HEK293 (cell line): ENCODE measurements around the gene CHCHD6.

Source experiments
- BCL6B ChIP-seq: fragments of 450-650 bp; formaldehyde crosslinking; IDR thresholded peaks from 2 replicates; pipeline ENCODE4 v1.5.1; 2017; ENCODE audit warnings: missing biosample characterization, missing genetic modification characterization
- HOXC10 ChIP-seq: sonication (generic); formaldehyde crosslinking; IDR thresholded peaks from 2 replicates; pipeline ENCODE4 v1.8.1; 2023; ENCODE audit warnings: mild to moderate bottlenecking, missing genetic modification reagents
- INSM2 ChIP-seq: fragments of 450-650 bp; formaldehyde crosslinking; IDR thresholded peaks from 2 replicates; pipeline ENCODE4 v1.5.1; 2016; ENCODE audit warnings: missing biosample characterization, missing genetic modification characterization
- KLF16 ChIP-seq: fragments of 450-650 bp; formaldehyde crosslinking; IDR thresholded peaks from 2 replicates; pipeline ENCODE4 v1.5.1; 2017; ENCODE audit warnings: missing biosample characterization, missing genetic modification characterization
- ZBTB1 ChIP-seq: fragments of 450-650 bp; formaldehyde crosslinking; IDR thresholded peaks from 2 replicates; pipeline ENCODE4 v1.5.1; 2016; ENCODE audit warnings: missing biosample characterization, missing genetic modification characterization
- ZBTB44 ChIP-seq: fragments of 450-650 bp; IDR thresholded peaks from 2 replicates; pipeline ENCODE4 v1.5.1; 2018; ENCODE audit warnings: missing biosample characterization, mild to moderate bottlenecking, missing genetic modification characterization
- ZEB2 ChIP-seq: fragments of 450-650 bp; formaldehyde crosslinking; IDR thresholded peaks from 2 replicates; pipeline ENCODE4 v1.5.1; 2016; ENCODE audit warnings: missing biosample characterization, missing genetic modification characterization
- ZNF138 ChIP-seq: fragments of 450-650 bp; formaldehyde crosslinking; IDR thresholded peaks from 2 replicates; pipeline ENCODE4 v1.5.1; 2016; ENCODE audit warnings: missing biosample characterization, missing genetic modification characterization, borderline replicate concordance
- ZNF169 ChIP-seq: fragments of 450-650 bp; formaldehyde crosslinking; IDR thresholded peaks from 2 replicates; pipeline ENCODE4 v1.5.1; 2016; ENCODE audit warnings: missing biosample characterization, missing genetic modification characterization
- ZNF175 ChIP-seq: fragments of 450-650 bp; formaldehyde crosslinking; IDR thresholded peaks from 2 replicates; pipeline ENCODE4 v1.5.1; 2016; ENCODE audit warnings: missing biosample characterization, missing genetic modification characterization
- ZNF2 ChIP-seq: fragments of 450-650 bp; formaldehyde crosslinking; IDR thresholded peaks from 2 replicates; pipeline ENCODE4 v1.5.1; 2016; ENCODE audit warnings: missing biosample characterization, missing genetic modification characterization
- ZNF223 ChIP-seq: fragments of 450-650 bp; formaldehyde crosslinking; IDR thresholded peaks from 2 replicates; pipeline ENCODE4 v1.5.1; 2016; ENCODE audit warnings: missing biosample characterization, missing genetic modification characterization
- ZNF341 ChIP-seq: fragments of 450-650 bp; formaldehyde crosslinking; IDR thresholded peaks from 2 replicates; pipeline ENCODE4; 2016; ENCODE audit warnings: low read depth, missing biosample characterization, missing genetic modification characterization
- ZNF391 ChIP-seq: fragments of 450-650 bp; formaldehyde crosslinking; IDR thresholded peaks from 2 replicates; pipeline ENCODE4 v1.5.1; 2016; ENCODE audit warnings: low read depth, missing biosample characterization, missing genetic modification characterization, borderline replicate concordance
- ZNF394 ChIP-seq: fragments of 450-650 bp; formaldehyde crosslinking; IDR thresholded peaks from 2 replicates; pipeline ENCODE4 v1.5.1; 2016; ENCODE audit warnings: missing biosample characterization, missing genetic modification characterization, mild to moderate bottlenecking, moderate library complexity, borderline replicate concordance
- ZNF501 ChIP-seq: fragments of 450-650 bp; formaldehyde crosslinking; IDR thresholded peaks from 2 replicates; pipeline ENCODE4 v1.5.1; 2016; ENCODE audit warnings: missing biosample characterization, missing genetic modification characterization
- ZNF510 ChIP-seq: fragments of 450-650 bp; formaldehyde crosslinking; IDR thresholded peaks from 2 replicates; pipeline ENCODE4 v1.5.1; 2018; ENCODE audit warnings: mild to moderate bottlenecking, missing genetic modification characterization, missing biosample characterization; ENCODE audit not compliant: insufficient replicate concordance
- ZNF580 ChIP-seq: fragments of 450-650 bp; formaldehyde crosslinking; IDR thresholded peaks from 2 replicates; pipeline ENCODE4 v1.5.1; 2016; ENCODE audit warnings: missing biosample characterization, missing genetic modification characterization
- ZNF600 ChIP-seq: fragments of 450-650 bp; formaldehyde crosslinking; IDR thresholded peaks from 2 replicates; pipeline ENCODE4 v1.5.1; 2016; ENCODE audit warnings: missing biosample characterization, missing genetic modification characterization
- ZNF785 ChIP-seq: fragments of 450-650 bp; formaldehyde crosslinking; IDR thresholded peaks from 2 replicates; pipeline ENCODE4 v1.5.1; 2016; ENCODE audit warnings: missing biosample characterization, missing genetic modification characterization
- ZNF792 ChIP-seq: fragments of 450-650 bp; formaldehyde crosslinking; IDR thresholded peaks from 2 replicates; pipeline ENCODE4 v1.5.1; 2016; ENCODE audit warnings: missing biosample characterization, missing genetic modification characterization
- ZSCAN30 ChIP-seq: fragments of 450-650 bp; IDR thresholded peaks from 2 replicates; pipeline ENCODE4 v1.5.1; 2018; ENCODE audit warnings: missing biosample characterization, mild to moderate bottlenecking, missing genetic modification characterization, moderate library complexity
- TF ChIP-seq, protein P1 (sequence below): fragments of 450-650 bp; formaldehyde crosslinking; IDR thresholded peaks from 2 replicates; pipeline ENCODE4 v1.5.1; 2016; ENCODE audit warnings: missing biosample characterization, missing genetic modification characterization
- TF ChIP-seq, protein P2 (sequence below): fragments of 450-650 bp; formaldehyde crosslinking; IDR thresholded peaks from 2 replicates; pipeline ENCODE4 v1.5.1; 2016; ENCODE audit warnings: missing biosample characterization, missing genetic modification characterization
- TF ChIP-seq, protein P3 (sequence below): fragments of 450-650 bp; formaldehyde crosslinking; IDR thresholded peaks from 2 replicates; pipeline ENCODE4 v1.5.1; 2016; ENCODE audit warnings: missing biosample characterization, missing genetic modification characterization
- TF ChIP-seq, protein P4 (sequence below): fragments of 450-650 bp; formaldehyde crosslinking; IDR thresholded peaks from 2 replicates; pipeline ENCODE4 v1.5.1; 2016; ENCODE audit warnings: missing biosample characterization, missing genetic modification characterization

The CHCHD6 gene

GRCh38 chr3:126982471-126983175 lies 278.6 kb downstream of the CHCHD6 start, which contains the start of gene PLXNA1 (continued):
- TF ChIP-seq ZBTB44 (tag by site-specific recombination) = no peak
- TF ChIP-seq ZNF792 (tag by site-specific recombination) = no peak
- no peak for TF ChIP-seq ZNF169 (tag by site-specific recombination)
- TF ChIP-seq ZEB2 (tag by site-specific recombination) = peak; percentile 89; the same call in 1 of the 2 replicates
- TF ChIP-seq ZNF600 (tag by site-specific recombination) = peak; percentile 59; the same call in 1 of the 2 replicates
- peak; percentile 41; the same call in 1 of the 2 replicates for TF ChIP-seq ZBTB1
- TF ChIP-seq, protein P1, sequence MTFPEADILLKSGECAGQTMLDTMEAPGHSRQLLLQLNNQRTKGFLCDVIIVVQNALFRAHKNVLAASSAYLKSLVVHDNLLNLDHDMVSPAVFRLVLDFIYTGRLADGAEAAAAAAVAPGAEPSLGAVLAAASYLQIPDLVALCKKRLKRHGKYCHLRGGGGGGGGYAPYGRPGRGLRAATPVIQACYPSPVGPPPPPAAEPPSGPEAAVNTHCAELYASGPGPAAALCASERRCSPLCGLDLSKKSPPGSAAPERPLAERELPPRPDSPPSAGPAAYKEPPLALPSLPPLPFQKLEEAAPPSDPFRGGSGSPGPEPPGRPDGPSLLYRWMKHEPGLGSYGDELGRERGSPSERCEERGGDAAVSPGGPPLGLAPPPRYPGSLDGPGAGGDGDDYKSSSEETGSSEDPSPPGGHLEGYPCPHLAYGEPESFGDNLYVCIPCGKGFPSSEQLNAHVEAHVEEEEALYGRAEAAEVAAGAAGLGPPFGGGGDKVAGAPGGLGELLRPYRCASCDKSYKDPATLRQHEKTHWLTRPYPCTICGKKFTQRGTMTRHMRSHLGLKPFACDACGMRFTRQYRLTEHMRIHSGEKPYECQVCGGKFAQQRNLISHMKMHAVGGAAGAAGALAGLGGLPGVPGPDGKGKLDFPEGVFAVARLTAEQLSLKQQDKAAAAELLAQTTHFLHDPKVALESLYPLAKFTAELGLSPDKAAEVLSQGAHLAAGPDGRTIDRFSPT (tag by site-specific recombination) = peak; percentile 50
- peak; percentile 89 for TF ChIP-seq KLF16 (tag by site-specific recombination)
- TF ChIP-seq ZNF510 = no peak
- TF ChIP-seq ZNF175 (tag by site-specific recombination) = no peak
- TF ChIP-seq ZNF223 = 0 out of 2 replicates have a peak, but pooled peaks have one; percentile 3
- TF ChIP-seq ZNF785 = peak; percentile 82; the same call in 1 of the 2 replicates
- TF ChIP-seq, protein P2, sequence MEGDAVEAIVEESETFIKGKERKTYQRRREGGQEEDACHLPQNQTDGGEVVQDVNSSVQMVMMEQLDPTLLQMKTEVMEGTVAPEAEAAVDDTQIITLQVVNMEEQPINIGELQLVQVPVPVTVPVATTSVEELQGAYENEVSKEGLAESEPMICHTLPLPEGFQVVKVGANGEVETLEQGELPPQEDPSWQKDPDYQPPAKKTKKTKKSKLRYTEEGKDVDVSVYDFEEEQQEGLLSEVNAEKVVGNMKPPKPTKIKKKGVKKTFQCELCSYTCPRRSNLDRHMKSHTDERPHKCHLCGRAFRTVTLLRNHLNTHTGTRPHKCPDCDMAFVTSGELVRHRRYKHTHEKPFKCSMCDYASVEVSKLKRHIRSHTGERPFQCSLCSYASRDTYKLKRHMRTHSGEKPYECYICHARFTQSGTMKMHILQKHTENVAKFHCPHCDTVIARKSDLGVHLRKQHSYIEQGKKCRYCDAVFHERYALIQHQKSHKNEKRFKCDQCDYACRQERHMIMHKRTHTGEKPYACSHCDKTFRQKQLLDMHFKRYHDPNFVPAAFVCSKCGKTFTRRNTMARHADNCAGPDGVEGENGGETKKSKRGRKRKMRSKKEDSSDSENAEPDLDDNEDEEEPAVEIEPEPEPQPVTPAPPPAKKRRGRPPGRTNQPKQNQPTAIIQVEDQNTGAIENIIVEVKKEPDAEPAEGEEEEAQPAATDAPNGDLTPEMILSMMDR (tag by site-specific recombination) = peak; percentile 92
- peak; percentile 94 for TF ChIP-seq ZSCAN30 (tag by site-specific recombination)
- peak; percentile 75 for TF ChIP-seq ZNF501 (tag by site-specific recombination)
- TF ChIP-seq ZNF2 = peak; percentile 70
- TF ChIP-seq ZNF580 = peak; percentile 88
- TF ChIP-seq ZNF391 (tag by site-specific recombination) = peak; percentile 58; the same call in 1 of the 2 replicates
- no peak for TF ChIP-seq ZNF138
- no peak for TF ChIP-seq BCL6B (tag by site-specific recombination)
- TF ChIP-seq, protein P3, sequence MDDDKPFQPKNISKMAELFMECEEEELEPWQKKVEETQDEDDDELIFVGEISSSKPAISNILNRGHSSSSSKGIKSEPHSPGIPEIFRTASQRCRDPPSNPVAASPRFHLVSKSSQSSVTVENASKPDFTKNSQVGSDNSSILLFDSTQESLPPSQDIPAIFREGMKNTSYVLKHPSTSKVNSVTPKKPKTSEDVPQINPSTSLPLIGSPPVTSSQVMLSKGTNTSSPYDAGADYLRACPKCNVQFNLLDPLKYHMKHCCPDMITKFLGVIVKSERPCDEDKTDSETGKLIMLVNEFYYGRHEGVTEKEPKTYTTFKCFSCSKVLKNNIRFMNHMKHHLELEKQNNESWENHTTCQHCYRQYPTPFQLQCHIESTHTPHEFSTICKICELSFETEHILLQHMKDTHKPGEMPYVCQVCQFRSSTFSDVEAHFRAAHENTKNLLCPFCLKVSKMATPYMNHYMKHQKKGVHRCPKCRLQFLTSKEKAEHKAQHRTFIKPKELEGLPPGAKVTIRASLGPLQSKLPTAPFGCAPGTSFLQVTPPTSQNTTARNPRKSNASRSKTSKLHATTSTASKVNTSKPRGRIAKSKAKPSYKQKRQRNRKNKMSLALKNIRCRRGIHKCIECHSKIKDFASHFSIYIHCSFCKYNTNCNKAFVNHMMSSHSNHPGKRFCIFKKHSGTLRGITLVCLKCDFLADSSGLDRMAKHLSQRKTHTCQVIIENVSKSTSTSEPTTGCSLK (tag by site-specific recombination) = no peak
- TF ChIP-seq ZNF394 (tag by site-specific recombination) = peak; percentile 43; the same call in 1 of the 2 replicates
- TF ChIP-seq, protein P4, sequence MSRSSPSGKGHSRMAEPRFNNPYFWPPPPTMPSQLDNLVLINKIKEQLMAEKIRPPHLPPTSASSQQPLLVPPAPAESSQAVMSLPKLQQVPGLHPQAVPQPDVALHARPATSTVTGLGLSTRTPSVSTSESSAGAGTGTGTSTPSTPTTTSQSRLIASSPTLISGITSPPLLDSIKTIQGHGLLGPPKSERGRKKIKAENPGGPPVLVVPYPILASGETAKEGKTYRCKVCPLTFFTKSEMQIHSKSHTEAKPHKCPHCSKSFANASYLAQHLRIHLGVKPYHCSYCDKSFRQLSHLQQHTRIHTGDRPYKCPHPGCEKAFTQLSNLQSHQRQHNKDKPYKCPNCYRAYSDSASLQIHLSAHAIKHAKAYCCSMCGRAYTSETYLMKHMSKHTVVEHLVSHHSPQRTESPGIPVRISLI (tag by site-specific recombination) = no peak
- TF ChIP-seq ZNF341 (tag by site-specific recombination) = peak; percentile 96
- no peak for TF ChIP-seq HOXC10 (CRISPR knock-in tag)
- 0 out of 2 replicates have a peak, but pooled peaks have one; percentile 44 for TF ChIP-seq INSM2 (tag by site-specific recombination)
